IPS DF 6.9 (cell line): ENCODE data around the gene PARD6A.
"Not testable (repeated sequence)": the region's sequence is repeated elsewhere in the genome, so short reads cannot be mapped to it uniquely, and the experiment has no call there.

Source experiments
- DNase-seq: peaks from one replicate; pipeline ENCODE4 v3.0.0-alpha.2; 2013; ENCODE audit warnings: low read depth, low spot score
- H3K27ac ChIP-seq: one replicate; pipeline ENCODE4 v1.5.1; 2013; ENCODE audit warnings: low read length, control low read depth
- H3K27me3 ChIP-seq: 2 replicates; pipeline ENCODE4 v1.6.1; 2013; ENCODE audit warnings: mild to moderate bottlenecking, low read length; ENCODE audit not compliant: control insufficient read depth, insufficient read depth
- H3K36me3 ChIP-seq: 2 replicates; pipeline ENCODE4 v1.6.1; 2013; ENCODE audit warnings: low read length; ENCODE audit not compliant: control insufficient read depth, insufficient read depth
- H3K4me1 ChIP-seq: 2 replicates; pipeline ENCODE4 v1.6.1; 2013; ENCODE audit warnings: low read length; ENCODE audit not compliant: control insufficient read depth, insufficient read depth
- H3K4me3 ChIP-seq: 2 replicates; pipeline ENCODE4 v1.5.1; 2013; ENCODE audit warnings: mild to moderate bottlenecking, low read length
- H3K9me3 ChIP-seq: 2 replicates; pipeline ENCODE4 v1.6.1; 2013; ENCODE audit warnings: low read length, inconsistent platforms; ENCODE audit not compliant: control insufficient read depth, insufficient read depth
- WGBS: extraction: QIAGEN DNeasy Blood & Tissue Kit; methylation state at CpG from one replicate; pipeline ENCODE4 v1.1.7; 2013; ENCODE audit warnings: mixed read lengths, missing lambda C conversion rate; ENCODE audit not compliant: insufficient read length, insufficient coverage; 5-methylcytosine and 5-hydroxymethylcytosine counted together

PARD6A gene

GRCh38 chr16:67685388-67686112, 24.8 kb downstream of the PARD6A start:
- Histone ChIP-seq H3K36me3 (peaks cover 13% of the 10 kb centered on the region; the same call in 1 of the 2 replicates), H3K27me3 (no peaks in the 10 kb centered on the region; the same call in 1 of the 2 replicates), H3K4me3 (no peak overlapping the region), H3K27ac (no peak overlapping the region), H3K9me3 (no peaks in the 10 kb centered on the region), H3K4me1 (peaks cover 2% of the 10 kb centered on the region; the same call in 1 of the 2 replicates)
- DNase-seq = no peak
- WGBS = no CpG with 5 or more reads among the region's 17 CpGs

GRCh38 chr16:67693517-67694285, 32.9 kb downstream of the PARD6A start:
- no CpG with 5 or more reads among the region's 8 CpGs for WGBS
- H3K27me3 ChIP-seq, H3K27ac ChIP-seq, H3K4me3 ChIP-seq, H3K36me3 ChIP-seq, DNase-seq, H3K9me3 ChIP-seq, H3K4me1 ChIP-seq: not testable (repeated sequence)

DNA sequence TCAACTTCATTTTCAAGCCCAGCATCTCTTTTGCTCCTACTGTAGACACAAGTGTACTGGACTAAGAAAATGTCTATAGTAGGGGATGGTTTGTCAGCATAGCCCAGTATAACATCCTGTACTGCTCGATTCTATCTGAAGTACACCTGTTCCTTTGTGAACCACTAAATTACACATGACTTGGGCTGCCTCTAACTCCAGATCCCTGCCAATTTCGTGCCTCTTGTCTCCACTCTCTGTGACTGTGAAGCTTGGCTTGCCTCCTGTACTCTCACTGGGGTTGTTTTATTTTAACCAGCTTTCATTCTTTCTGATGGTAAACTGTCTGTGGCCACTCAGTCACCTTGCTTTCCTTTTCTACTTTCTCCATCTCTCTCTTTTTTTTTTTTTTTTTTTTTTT, 33.9 kb downstream of the PARD6A start:
- Histone ChIP-seq H3K4me1 (no peaks in the 10 kb centered on the region), H3K27me3 (no peaks in the 10 kb centered on the region), H3K9me3 (no peaks in the 10 kb centered on the region), H3K4me3 (no peak overlapping the region), H3K36me3 (no peaks in the 10 kb centered on the region), H3K27ac (no peak overlapping the region)
- WGBS = no CpG with 5 or more reads among the region's 2 CpGs
- no peak for DNase-seq

DNA sequence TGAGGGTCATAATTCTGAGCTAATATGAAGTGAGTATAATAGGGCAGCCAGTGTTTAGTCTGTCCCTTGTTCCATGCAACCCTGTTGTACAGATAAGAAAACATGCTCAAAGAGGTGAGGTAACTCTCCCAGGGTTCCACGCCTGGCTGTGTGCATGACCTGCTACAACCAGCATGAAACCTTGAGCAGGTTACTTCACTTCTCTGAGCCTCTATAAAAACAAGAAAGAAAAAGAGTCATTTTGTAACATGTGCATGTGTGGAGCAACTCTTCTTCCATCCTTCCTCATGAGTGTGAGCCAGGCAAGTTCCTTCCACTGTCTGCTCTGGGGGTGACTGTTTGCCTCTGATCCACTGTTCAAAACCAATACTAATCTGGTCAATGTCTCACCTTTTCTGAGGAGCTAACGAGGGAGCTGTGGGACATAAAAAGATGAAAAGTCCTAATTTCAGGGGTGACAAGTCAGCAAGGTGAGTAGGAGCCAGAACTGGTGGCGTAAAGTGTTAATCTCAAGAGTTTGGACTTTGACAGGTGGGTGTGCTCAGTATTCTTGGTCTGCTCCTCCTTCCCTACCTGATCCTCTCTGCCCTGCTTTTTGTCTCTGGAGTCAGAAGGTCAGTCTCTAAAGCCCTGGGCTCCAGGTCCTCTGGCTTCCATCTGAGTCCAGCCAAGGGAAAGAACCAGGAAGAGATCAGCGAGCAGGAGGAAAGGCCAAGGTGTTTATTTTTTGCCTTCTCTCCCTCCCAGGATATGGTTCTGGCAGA, 36.8 kb downstream of the PARD6A start:
- Histone ChIP-seq H3K27ac (no peak overlapping the region), H3K9me3 (no peaks in the 10 kb centered on the region), H3K4me3 (no peak overlapping the region), H3K27me3 (no peaks in the 10 kb centered on the region), H3K4me1 (no peaks in the 10 kb centered on the region), H3K36me3 (no peaks in the 10 kb centered on the region)
- no peak for DNase-seq
- WGBS = no CpG with 5 or more reads among the region's 4 CpGs

- no peaks in the 10 kb centered on the region for H3K9me3 ChIP-seq
- H3K27ac ChIP-seq = no peak overlapping the region
- H3K36me3 ChIP-seq = no peaks in the 10 kb centered on the region
- H3K27me3 ChIP-seq = no peaks in the 10 kb centered on the region
- H3K4me1 ChIP-seq = no peaks in the 10 kb centered on the region
- WGBS = no CpG with 5 or more reads among the region's 7 CpGs
- no peak overlapping the region for H3K4me3 ChIP-seq
- DNase-seq = no peak
These were observed 38.5 kb downstream of the PARD6A start for GRCh38 chr16:67699265-67699664.

DNA sequence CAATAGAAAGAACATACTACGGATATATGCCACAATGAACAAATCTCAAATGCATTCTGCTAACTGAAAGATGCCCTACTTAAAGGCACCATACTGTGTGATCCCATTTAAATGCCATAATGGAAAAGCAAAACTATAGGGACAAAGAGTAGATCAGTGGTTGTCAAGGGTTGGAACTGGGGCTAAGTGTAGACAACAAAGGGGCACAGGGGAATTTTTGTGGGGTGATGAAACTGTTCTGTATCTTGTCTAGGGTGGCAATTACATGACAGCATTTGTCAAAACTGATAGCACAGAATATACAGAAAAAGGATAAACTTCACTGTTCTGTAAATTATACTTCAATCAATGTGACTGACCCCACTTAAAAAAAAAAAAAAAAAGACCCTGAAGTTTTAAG, 40.7 kb downstream of the PARD6A start:
- Histone ChIP-seq H3K9me3 (no peaks in the 10 kb centered on the region), H3K27me3 (no peaks in the 10 kb centered on the region), H3K4me3 (no peak overlapping the region), H3K4me1 (no peaks in the 10 kb centered on the region), H3K27ac (no peak overlapping the region), H3K36me3 (no peaks in the 10 kb centered on the region)
- no peak for DNase-seq
- no CpG with 5 or more reads among the region's 1 CpG for WGBS

- H3K9me3 ChIP-seq = no peaks in the 10 kb centered on the region
- WGBS = no CpG with 5 or more reads among the region's 4 CpGs
- H3K27ac ChIP-seq = no peak overlapping the region
- H3K36me3 ChIP-seq = no peaks in the 10 kb centered on the region
- no peak for DNase-seq
- H3K4me3 ChIP-seq = no peak overlapping the region
- no peaks in the 10 kb centered on the region for H3K27me3 ChIP-seq
- no peaks in the 10 kb centered on the region for H3K4me1 ChIP-seq
These were observed 41.4 kb downstream of the PARD6A start for GRCh38 chr16:67702130-67702529.

GRCh38 chr16:67703626-67704025, 42.9 kb downstream of the PARD6A start:
- Histone ChIP-seq H3K27ac (no peak overlapping the region), H3K27me3 (no peaks in the 10 kb centered on the region), H3K9me3 (no peaks in the 10 kb centered on the region), H3K4me1 (no peaks in the 10 kb centered on the region), H3K4me3 (no peak overlapping the region), H3K36me3 (no peaks in the 10 kb centered on the region)
- DNase-seq = no peak
- WGBS = no CpG with 5 or more reads among the region's 2 CpGs

GRCh38 chr16:67704110-67704509, 43.4 kb downstream of the PARD6A start:
- WGBS = no CpG with 5 or more reads among the region's 5 CpGs
- H3K4me1 ChIP-seq = no peaks in the 10 kb centered on the region

DNA sequence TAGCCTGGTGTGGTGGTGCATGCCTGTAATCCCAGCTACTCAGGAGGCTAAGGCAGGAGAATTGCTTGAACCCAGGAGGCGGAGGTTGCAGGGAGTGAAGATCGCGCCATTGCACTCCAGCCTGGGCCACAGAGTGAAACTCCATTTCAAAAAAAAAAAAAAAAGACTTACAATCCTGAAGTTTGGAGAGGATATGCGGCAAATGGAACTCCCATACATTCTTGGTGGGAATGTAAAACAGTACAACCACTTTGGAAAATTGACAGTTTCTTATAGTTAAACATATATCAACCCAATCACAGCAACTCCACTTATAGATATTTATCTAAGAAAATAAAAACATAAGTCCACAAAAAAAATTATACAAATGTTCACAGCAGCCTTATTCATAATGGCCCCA, 46.5 kb downstream of the PARD6A start:
- H3K27me3 ChIP-seq = no peaks in the 10 kb centered on the region
- no peak overlapping the region for H3K27ac ChIP-seq
- no peaks in the 10 kb centered on the region for H3K36me3 ChIP-seq
- H3K4me1 ChIP-seq = no peaks in the 10 kb centered on the region
- no peak overlapping the region for H3K4me3 ChIP-seq
- no CpG with 5 or more reads among the region's 4 CpGs for WGBS
- no peak for DNase-seq
- H3K9me3 ChIP-seq = no peaks in the 10 kb centered on the region

More at GRCh38 chr16:67704110-67704509, 43.4 kb downstream of the PARD6A start:
- no peaks in the 10 kb centered on the region for H3K9me3 ChIP-seq
- no peak for DNase-seq
- no peaks in the 10 kb centered on the region for H3K36me3 ChIP-seq
- no peaks in the 10 kb centered on the region for H3K27me3 ChIP-seq
- no peak overlapping the region for H3K27ac ChIP-seq
- no peak overlapping the region for H3K4me3 ChIP-seq
